Measurements from ENCODE around the gene ZNF467. TPM values are rescaled to one million over a fixed set of nuclear protein-coding genes. Genes with fewer than 3 reads are reported as not detected.

The ZNF467 gene
- polyA plus RNA-seq, 4 donors = 0.67 to 5.6 (median 3.9) TPM

DNA sequence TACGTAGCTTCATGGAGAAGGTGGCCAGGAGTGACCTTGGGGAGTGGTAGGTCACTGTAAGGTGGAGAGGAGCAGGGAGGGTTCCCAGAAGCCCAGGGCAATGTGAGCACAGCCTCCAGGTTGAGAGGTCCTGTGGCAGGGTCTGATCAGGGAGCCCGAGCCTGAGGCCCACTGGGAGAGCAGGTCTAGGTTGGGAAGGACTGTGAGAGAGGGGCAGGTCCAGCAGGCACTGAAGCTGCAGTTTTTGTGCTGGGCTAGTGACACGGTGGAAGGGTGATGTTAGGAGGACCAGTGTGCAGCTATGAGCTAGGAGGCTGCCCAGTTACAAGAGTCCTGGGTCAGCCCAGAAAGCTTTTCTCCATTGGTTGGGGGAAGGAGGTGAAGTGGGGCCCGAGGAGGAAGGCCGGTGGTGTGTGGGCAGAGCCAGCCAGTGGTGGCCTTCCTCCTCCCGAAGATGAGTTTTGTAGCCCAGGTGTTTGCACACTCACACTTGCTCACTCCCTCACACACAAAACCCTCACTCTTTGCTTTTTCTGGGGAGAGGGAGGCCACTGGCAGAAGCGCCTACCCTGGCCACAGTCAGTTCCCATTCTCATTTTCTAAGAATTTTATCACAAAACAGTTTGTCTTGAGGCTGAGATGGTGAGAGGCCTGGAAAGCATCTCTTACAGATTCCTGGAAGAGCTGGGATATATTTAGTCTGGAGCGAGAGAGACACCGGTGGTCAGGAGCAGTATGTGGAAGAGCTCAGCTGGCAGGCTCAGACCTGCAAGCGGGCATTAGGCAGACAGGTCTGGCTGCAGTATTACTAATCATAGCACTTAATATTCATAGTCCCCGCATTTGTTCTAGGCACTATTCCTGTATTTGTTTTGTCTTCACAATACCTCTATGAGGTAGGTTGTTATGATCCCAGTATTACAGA lies 57.1 kb downstream of the ZNF467 start:
- H3K4me1 ChIP-seq (ENCODE audit: control insufficient read depth in 3 of 3, insufficient read depth in 2 of 3, low read depth in 1 of 3, low read length in 2 of 3) = peaks cover 0 to 12% (median 0%) of the 10 kb centered on the region in 3 donors
- peaks cover 0 to 15% (median 2%) of the 10 kb centered on the region in 3 donors for H3K27me3 ChIP-seq (ENCODE audit: control insufficient read depth in 3 of 3, insufficient read depth in 3 of 3, low read length in 3 of 3)
- no peak overlapping the region for H3K27ac ChIP-seq (ENCODE audit: low read depth in 1 of 3, low read length in 2 of 3)
- DNase-seq (no peak), FAIRE-seq (no peak)
- peaks cover 0 to 21% (median 0%) of the 10 kb centered on the region in 3 donors for H3K36me3 ChIP-seq (ENCODE audit: control insufficient read depth in 3 of 3, insufficient read depth in 2 of 3, low read depth in 1 of 3, low read length in 3 of 3)
- H3K4me3 ChIP-seq (ENCODE audit: low read depth in 1 of 3, low read length in 3 of 3) = no peak overlapping the region
- peaks cover 0 to 11% of the 10 kb centered on the region in 2 donors for H3K9me3 ChIP-seq (ENCODE audit: control insufficient read depth in 2 of 2, insufficient read depth in 1 of 2, low read depth in 1 of 2, low read length in 1 of 2)
- WGBS, 3 donors = 81 to 88% (median 84%) methylated on average over 11 of the region's 11 CpGs

DNA sequence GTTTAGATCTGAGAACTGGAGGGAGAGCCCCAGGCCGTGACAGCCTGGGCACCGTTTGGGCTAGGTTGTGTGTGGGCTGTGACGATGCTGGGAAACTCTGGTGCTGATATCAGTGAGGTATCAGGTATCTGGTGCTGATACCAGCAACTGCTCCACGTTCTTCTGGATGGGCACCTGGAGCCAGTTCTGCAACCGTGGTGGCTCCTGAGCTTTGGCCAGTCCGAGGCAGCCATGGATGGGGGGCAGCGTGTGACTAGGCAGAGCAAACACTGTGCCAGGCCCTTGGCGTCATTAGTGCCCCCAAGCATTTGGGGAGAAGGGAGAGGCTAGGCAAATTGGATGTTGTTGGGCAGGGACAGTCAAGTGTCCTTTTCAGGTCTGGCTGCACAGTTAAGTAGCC lies 57.9 kb downstream of the ZNF467 start:
- DNase-seq = no peak
- 57 to 75% (median 60%) methylated on average over 8 of the region's 8 CpGs for WGBS, 3 donors
- FAIRE-seq = no peak
- peak overlapping the region in 1 of 3 donors; percentile 39 for H3K27ac ChIP-seq (ENCODE audit: low read depth in 1 of 3, low read length in 2 of 3)
- H3K36me3 ChIP-seq (ENCODE audit: control insufficient read depth in 3 of 3, insufficient read depth in 2 of 3, low read depth in 1 of 3, low read length in 3 of 3) = peaks cover 0 to 13% (median 0%) of the 10 kb centered on the region in 3 donors
- peaks cover 0 to 12% (median 0%) of the 10 kb centered on the region in 3 donors for H3K4me1 ChIP-seq (ENCODE audit: control insufficient read depth in 3 of 3, insufficient read depth in 2 of 3, low read depth in 1 of 3, low read length in 2 of 3)
- H3K27me3 ChIP-seq (ENCODE audit: control insufficient read depth in 3 of 3, insufficient read depth in 3 of 3, low read length in 3 of 3) = peaks cover 0 to 15% (median 2%) of the 10 kb centered on the region in 3 donors
- H3K9me3 ChIP-seq (ENCODE audit: control insufficient read depth in 2 of 2, insufficient read depth in 1 of 2, low read depth in 1 of 2, low read length in 1 of 2) = peaks cover 0 to 14% of the 10 kb centered on the region in 2 donors
- H3K4me3 ChIP-seq (ENCODE audit: low read depth in 1 of 3, low read length in 3 of 3) = peak overlapping the region in 2 of 3 donors; percentile 73 to 80

DNA sequence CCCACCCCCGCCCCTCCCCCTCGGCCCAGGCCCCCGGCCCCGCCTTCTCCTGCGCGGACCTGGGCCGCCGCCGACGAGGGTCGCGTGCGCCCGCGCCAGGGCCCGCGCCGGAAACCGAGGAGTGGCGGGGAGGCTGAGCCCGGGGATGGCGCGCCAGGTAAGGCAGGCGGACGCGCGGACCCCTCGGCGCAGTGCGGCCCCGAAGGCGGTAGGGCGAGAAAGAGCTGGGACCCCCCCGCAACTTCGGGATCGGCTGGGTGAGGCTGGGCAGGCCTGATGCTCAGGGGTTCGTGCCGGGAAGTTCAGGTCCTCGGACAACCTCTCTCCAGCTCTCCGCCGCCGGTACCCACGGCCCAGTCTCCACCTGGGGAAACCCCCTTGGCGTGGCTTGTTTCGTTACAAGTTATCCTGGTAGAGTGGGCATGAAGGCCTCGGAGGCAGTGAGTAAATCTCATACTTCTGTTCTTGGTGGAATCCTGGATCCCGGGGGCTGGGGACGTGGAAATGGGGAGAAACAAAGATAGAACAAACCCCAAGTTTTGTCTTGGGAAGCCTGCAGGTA lies 58.4 kb downstream of the ZNF467 start:
- Histone ChIP-seq H3K4me3 (ENCODE audit: low read depth in 1 of 3, low read length in 3 of 3) (peak overlapping the region; percentile 59 to 80 (median 73)), H3K36me3 (ENCODE audit: control insufficient read depth in 3 of 3, insufficient read depth in 2 of 3, low read depth in 1 of 3, low read length in 3 of 3) (peaks cover 0 to 9% (median 0%) of the 10 kb centered on the region in 3 donors), H3K27ac (ENCODE audit: low read depth in 1 of 3, low read length in 2 of 3) (peak overlapping the region in 1 of 3 donors; percentile 39), H3K9me3 (ENCODE audit: control insufficient read depth in 2 of 2, insufficient read depth in 1 of 2, low read depth in 1 of 2, low read length in 1 of 2) (peaks cover 0 to 19% of the 10 kb centered on the region in 2 donors), H3K4me1 (ENCODE audit: control insufficient read depth in 3 of 3, insufficient read depth in 2 of 3, low read depth in 1 of 3, low read length in 2 of 3) (peaks cover 0 to 8% (median 0%) of the 10 kb centered on the region in 3 donors), H3K27me3 (ENCODE audit: control insufficient read depth in 3 of 3, insufficient read depth in 3 of 3, low read length in 3 of 3) (peaks cover 0 to 15% (median 2%) of the 10 kb centered on the region in 3 donors)
- WGBS, 3 donors = 1 to 3% (median 3%) methylated on average over 26 to 48 of the region's 48 CpGs
- FAIRE-seq (no peak), DNase-seq (peak in 1 of 2 donors; percentile 11)

Other genes with a start within 250 kb of the ZNF467 start
- 10 to 100 TPM in 1 of 4 donors, 1 to 10 TPM in 3; 3.2 to 12.6 (median 6.6) TPM for gene ZNF862, start 64.8 kb upstream of the ZNF467 start, polyA plus RNA-seq
- gene ATP6V0E2, start 100.4 kb upstream of the ZNF467 start, polyA plus RNA-seq = 10 to 100 TPM in 1 of 4 donors, 1 to 10 TPM in 3; 4.0 to 33.8 (median 5.1) TPM

Measured in small intestine (tissue), 7 donors.